Heart right ventricle (tissue), 16 donors: ENCODE results near the gene OPA1. TPM values are rescaled to one million over a fixed set of nuclear protein-coding genes. Genes with fewer than 3 reads are reported as not detected.

Experiments used
- ATAC-seq, 8 donors: fragments of 200-7000 bp; cut with Tn5 transposase; one replicate each; pipeline ENCODE4 v1.9.1; 2020; ENCODE audit warnings: mild to moderate bottlenecking in 8 of 8, moderate library complexity in 8 of 8, moderate number of reproducible peaks in 1 of 8
- DNase-seq, 2 donors: peaks; one replicate each; pipeline ENCODE4 v3.0.0-alpha.2; 2020
- H3K27ac ChIP-seq, 10 donors: fragments of 200-600 bp; sonication (generic) in 2 of 10; one replicate each; pipeline versions ENCODE4 v1.5.0 to v1.8.0; 2020 to 2022; ENCODE audit warnings: mild to moderate bottlenecking in 3 of 10
- H3K27me3 ChIP-seq, 7 donors: fragments of 200-600 bp; one replicate each; pipeline ENCODE4 v1.8.0; 2021 to 2022; ENCODE audit warnings: mild to moderate bottlenecking in 2 of 7
- H3K36me3 ChIP-seq, 9 donors: fragments of 200-600 bp; sonication (generic) in 1 of 9; one replicate each; pipeline versions ENCODE4 v1.5.0 to v1.8.0; 2020 to 2022; ENCODE audit warnings: mild to moderate bottlenecking in 2 of 9
- H3K4me1 ChIP-seq, 9 donors: fragments of 200-600 bp; sonication (generic) in 1 of 9; one replicate each; pipeline versions ENCODE4 v1.5.0 to v1.8.0; 2020 to 2022; ENCODE audit warnings: mild to moderate bottlenecking in 4 of 9
- H3K4me3 ChIP-seq, 10 donors: fragments of 200-600 bp; sonication (generic) in 2 of 10; one replicate each; pipeline versions ENCODE4 v1.5.0 to v1.8.0; 2020 to 2022; ENCODE audit warnings: mild to moderate bottlenecking in 7 of 10, moderate library complexity in 2 of 10
- H3K9me3 ChIP-seq, 11 donors: fragments of 200-600 bp in 10 of 11; sonication (generic) in 2 of 11; one replicate each; pipeline versions ENCODE4 v1.5.0 to v1.8.0; 2013 to 2022; ENCODE audit warnings: mild to moderate bottlenecking in 2 of 11, control low read depth in 1 of 11, moderate library complexity in 1 of 11
- WGBS, 2 donors: extraction: QIAGEN DNeasy Blood & Tissue Kit; methylation state at CpG; one replicate each; pipeline ENCODE4 v1.1.7; 2013; ENCODE audit warnings: inconsistent platforms in 1 of 2; 5-methylcytosine and 5-hydroxymethylcytosine counted together
- intact Hi-C, 10 donors: fragments of 100-400 bp; cut with DNase I; formaldehyde crosslinking; loops; one replicate each; pipeline versions ENCODE4 v1.11.1 to v1.14.2; 2022
- polyA plus RNA-seq, 2 donors: library from polyadenylated mRNA; stranded (reverse); fragments of 200-250 nt; gene quantifications; one replicate each; pipeline ENCODE4 v1.2.3, GENCODE V29; 2013
- total RNA-seq, 10 donors: library from RNA; stranded (reverse); fragmentation: NEBNext Ultra II Directional in 3 of 10; extraction: Animal tissue kit (Norgen Biotek cat#: 25700) in 3 of 10; gene quantifications; one replicate each; pipeline versions ENCODE4 v1.2.1 to v1.2.4, GENCODE V29; 2021 to 2023
- TF ChIP-seq, protein P1 (sequence below), 9 donors: fragments of 200-600 bp; sonication (generic) in 2 of 9; IDR thresholded peaks; one replicate each; pipeline versions ENCODE4 v1.5.0 to v1.8.0; 2021 to 2022; ENCODE audit warnings: antibody characterized with exemption in 9 of 9, mild to moderate bottlenecking in 5 of 9, moderate library complexity in 1 of 9
- donor health status: Arrhythmogenic right ventricular cardiomyopathy.
- donor health status: ischemic (EF 13 %, LVEDD 7.1; RV severe dilation, severe dysfunction).
- donor health status: healthy with polysubstance abuse.
- donor health status: DM: no; HTN: yes; CAD: no.
- donor health status: DM: no; HTN: no; CAD: no.
- donor health status: ischemic (EF 25% LVEDD 6.9; RV normal size, moderate dysfunction).
- donor health status: ischemic (EF 25% LVEDD 5.7; RV mildly dilated, moderate dysfunction).
- donor health status: healthy.
- donor health status: DM: yes; HTN: yes; CAD: no.
- donor health status: Ischemic cardiomyopathy.
- donor health status: ischemic (EF 35%, LVEDD 5.7; RV mildly dilated, moderate dysfunction).
- donor health status: nonischemic (EF 11% LVEDD 7.7; RV severe dilation, severe dysfunction).
- donor health status: DM: yes; HTN: yes; CAD: no.
- donor health status: PGD.
- donor health status: ischemic (EF 29% LVEDD 5.4; RV normal size, mild dysfunction).
- donor health status: nonischemic (EF 23%, LVEDD 6.1; RV moderate dilation, normal function).

Gene OPA1
- total and polyA plus RNA-seq, 12 donors: 19.2 to 197 (median 124) TPM

DNA sequence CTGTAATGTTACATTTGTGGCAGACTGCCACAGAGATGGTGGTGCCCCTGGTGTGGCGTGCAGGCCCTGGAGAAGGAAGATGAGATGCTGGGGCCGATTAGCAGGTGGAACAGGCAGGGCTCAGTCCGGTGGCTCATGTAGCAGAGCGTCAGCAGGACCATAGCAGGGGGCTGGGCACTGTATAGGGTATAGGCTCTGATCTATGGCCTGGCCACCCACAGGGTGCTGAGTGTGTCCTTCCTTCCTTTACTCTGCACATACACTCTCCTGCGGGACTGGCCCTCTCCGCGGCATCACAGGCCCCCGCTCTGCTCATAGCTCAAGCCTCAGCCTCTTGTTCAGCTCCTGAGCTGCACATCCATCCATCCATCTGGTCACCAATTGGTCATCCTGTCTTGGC is 143.6 kb downstream of the OPA1 start:
- H3K9me3 ChIP-seq: no peaks in the 10 kb centered on the region
- peaks cover 0 to 1% (median 0%) of the 10 kb centered on the region in 7 donors for H3K27me3 ChIP-seq
- H3K4me1 ChIP-seq: no peaks in the 10 kb centered on the region
- no peak for ATAC-seq
- intact Hi-C loops: no loop called here
- DNase-seq: no peak
- H3K4me3 ChIP-seq: no peak overlapping the region
- WGBS, 2 donors: 92 to 94% methylated on average over 8 of the region's 8 CpGs
- no peaks in the 10 kb centered on the region for H3K36me3 ChIP-seq
- H3K27ac ChIP-seq: no peak overlapping the region
- TF ChIP-seq, protein P1, sequence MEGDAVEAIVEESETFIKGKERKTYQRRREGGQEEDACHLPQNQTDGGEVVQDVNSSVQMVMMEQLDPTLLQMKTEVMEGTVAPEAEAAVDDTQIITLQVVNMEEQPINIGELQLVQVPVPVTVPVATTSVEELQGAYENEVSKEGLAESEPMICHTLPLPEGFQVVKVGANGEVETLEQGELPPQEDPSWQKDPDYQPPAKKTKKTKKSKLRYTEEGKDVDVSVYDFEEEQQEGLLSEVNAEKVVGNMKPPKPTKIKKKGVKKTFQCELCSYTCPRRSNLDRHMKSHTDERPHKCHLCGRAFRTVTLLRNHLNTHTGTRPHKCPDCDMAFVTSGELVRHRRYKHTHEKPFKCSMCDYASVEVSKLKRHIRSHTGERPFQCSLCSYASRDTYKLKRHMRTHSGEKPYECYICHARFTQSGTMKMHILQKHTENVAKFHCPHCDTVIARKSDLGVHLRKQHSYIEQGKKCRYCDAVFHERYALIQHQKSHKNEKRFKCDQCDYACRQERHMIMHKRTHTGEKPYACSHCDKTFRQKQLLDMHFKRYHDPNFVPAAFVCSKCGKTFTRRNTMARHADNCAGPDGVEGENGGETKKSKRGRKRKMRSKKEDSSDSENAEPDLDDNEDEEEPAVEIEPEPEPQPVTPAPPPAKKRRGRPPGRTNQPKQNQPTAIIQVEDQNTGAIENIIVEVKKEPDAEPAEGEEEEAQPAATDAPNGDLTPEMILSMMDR (IDR thresholded peaks at IDR 0.05): no peak

DNA sequence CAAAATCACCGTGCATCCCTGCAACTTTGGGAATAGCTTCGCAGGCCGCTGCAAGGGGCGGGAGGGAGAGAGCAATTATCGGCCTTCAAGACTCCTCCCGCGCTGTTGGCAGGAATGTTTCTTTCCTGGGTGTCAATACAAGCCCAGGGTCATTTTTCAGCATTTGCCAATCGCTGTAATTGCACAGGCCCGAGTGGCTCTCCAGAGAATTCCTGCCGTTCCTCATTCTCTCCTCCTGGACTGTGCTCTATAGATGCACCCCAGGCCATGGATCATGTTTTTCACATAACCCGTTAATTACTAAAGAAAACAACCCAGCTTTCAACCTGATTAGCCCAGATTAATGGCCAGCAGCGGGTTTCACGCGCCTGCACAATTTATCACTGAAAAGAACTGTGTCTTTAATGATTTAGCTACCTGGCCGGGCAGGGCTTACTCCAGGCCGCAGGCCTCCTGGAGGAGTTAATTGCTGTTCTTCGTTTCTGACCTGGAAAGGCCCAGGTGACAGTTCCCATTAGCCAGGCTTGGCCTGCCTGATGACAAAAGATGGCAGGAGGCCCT is 144.3 kb downstream of the OPA1 start:
- intact Hi-C loops: no loop called here
- 88 to 89% methylated on average over 17 of the region's 17 CpGs for WGBS, 2 donors
- H3K27me3 ChIP-seq: no peaks in the 10 kb centered on the region
- no peak for ATAC-seq
- no peak overlapping the region for H3K4me3 ChIP-seq
- H3K27ac ChIP-seq: no peak overlapping the region
- H3K4me1 ChIP-seq: no peaks in the 10 kb centered on the region
- no peaks in the 10 kb centered on the region for H3K9me3 ChIP-seq
- no peaks in the 10 kb centered on the region for H3K36me3 ChIP-seq
- DNase-seq: no peak
- TF ChIP-seq, protein P1 (IDR thresholded peaks at IDR 0.05): no peak

DNA sequence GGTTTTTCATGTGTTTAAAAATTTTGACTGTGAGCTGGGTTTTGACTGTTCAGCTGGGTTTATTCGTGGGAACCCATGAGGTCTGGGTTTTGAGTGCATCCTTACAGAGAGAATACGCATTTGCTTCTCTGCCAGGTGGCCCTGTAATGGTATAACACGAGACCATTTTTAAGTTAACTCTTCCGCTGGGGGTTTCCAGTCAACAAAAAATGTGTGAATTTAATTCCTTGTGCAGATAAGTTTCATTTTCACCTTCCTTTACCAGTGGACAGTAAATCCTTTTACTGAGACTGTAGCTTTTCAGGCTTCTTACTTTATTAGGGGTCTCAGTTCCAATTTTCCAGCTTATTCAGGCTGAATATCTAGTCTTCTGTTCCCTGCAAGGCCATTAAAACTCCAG is 149.6 kb downstream of the OPA1 start:
- 88 to 89% methylated on average over 4 of the region's 4 CpGs for WGBS, 2 donors
- Histone ChIP-seq H3K4me3 (no peak overlapping the region), H3K4me1 (peaks cover 0 to 7% (median 0%) of the 10 kb centered on the region in 9 donors), H3K27ac (no peak overlapping the region), H3K27me3 (no peaks in the 10 kb centered on the region), H3K9me3 (no peaks in the 10 kb centered on the region), H3K36me3 (no peaks in the 10 kb centered on the region)
- intact Hi-C loops: no loop called here
- TF ChIP-seq, protein P1 (IDR thresholded peaks at IDR 0.05): no peak
- no peak for ATAC-seq
- no peak for DNase-seq

DNA sequence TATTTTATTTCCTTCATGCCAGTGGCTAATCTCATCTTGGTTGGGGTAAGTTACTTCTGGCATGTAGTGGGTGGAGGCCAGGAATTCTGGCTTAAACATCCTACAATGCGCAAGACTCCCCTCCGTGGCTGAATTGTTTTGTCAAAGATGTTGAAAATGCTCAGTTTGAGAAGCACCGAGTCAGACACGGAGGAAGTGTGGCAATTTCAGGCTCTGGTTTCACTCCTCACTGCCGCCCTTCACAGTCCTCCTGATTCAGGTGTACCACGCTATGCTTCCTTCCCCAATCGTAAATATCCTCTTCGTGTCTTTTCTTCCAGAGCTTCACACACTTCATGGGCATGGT is 150.7 kb downstream of the OPA1 start:
- H3K36me3 ChIP-seq: no peaks in the 10 kb centered on the region
- no peak for DNase-seq
- no peaks in the 10 kb centered on the region for H3K27me3 ChIP-seq
- H3K4me3 ChIP-seq: no peak overlapping the region
- 58 to 69% methylated on average over 8 of the region's 8 CpGs for WGBS, 2 donors
- peaks cover 0 to 7% (median 0%) of the 10 kb centered on the region in 9 donors for H3K4me1 ChIP-seq
- no peak overlapping the region for H3K27ac ChIP-seq
- H3K9me3 ChIP-seq: no peaks in the 10 kb centered on the region
- no peak for ATAC-seq
- intact Hi-C loops: no loop called here
- TF ChIP-seq, protein P1 (IDR thresholded peaks at IDR 0.05): no peak
